Heart left ventricle (tissue), 13 donors: ENCODE measurements around the gene ZNF333.

ENCODE experiments used
- CTCF ChIP-seq, 12 donors: fragments of 200-600 bp; sonication (generic) in 4 of 12; IDR thresholded peaks; one replicate each; pipeline versions ENCODE4 v1.5.0 to v1.8.0; 2018 to 2022; ENCODE audit warnings: antibody characterized with exemption in 12 of 12, mild to moderate bottlenecking in 5 of 12
- POLR2A ChIP-seq, 2 donors: fragments of 450-650 bp; IDR thresholded peaks; one replicate each; pipeline ENCODE4 v1.6.1; 2017; ENCODE audit warnings: antibody characterized with exemption in 2 of 2, mild to moderate bottlenecking in 2 of 2, moderate library complexity in 2 of 2
- donor health status: ischemic (EF 13 %, LVEDD 7.1; RV severe dilation, severe dysfunction).
- donor health status: DM: no; HTN: yes; CAD: no.
- donor health status: DM: no; HTN: no; CAD: no.
- donor health status: ischemic (EF 25% LVEDD 6.9; RV normal size, moderate dysfunction).
- donor health status: ischemic (EF 25% LVEDD 5.7; RV mildly dilated, moderate dysfunction).
- donor health status: ischemic (EF 35%, LVEDD 5.7; RV mildly dilated, moderate dysfunction).
- donor health status: nonischemic (EF 11% LVEDD 7.7; RV severe dilation, severe dysfunction).
- donor health status: DM: yes; HTN: yes; CAD: no.
- donor health status: PGD.
- donor health status: ischemic (EF 29% LVEDD 5.4; RV normal size, mild dysfunction).
- donor health status: nonischemic (EF 23%, LVEDD 6.1; RV moderate dilation, normal function).

GRCh38 chr19:14700711-14701375, 11.0 kb downstream of the ZNF333 start:
- TF ChIP-seq CTCF (IDR thresholded peaks at IDR 0.05) = no peak
- TF ChIP-seq POLR2A (IDR thresholded peaks at IDR 0.05) = no peak
